SKM-1 treated with dmso at 0.1 percent for 144 hours (cell line): ENCODE measurements around the gene POT1.

ENCODE experiments used
- DNase-seq: peaks from one replicate; lab custom pipeline; 2025; ENCODE audit not compliant: unreplicated experiment; lab: John Stamatoyannopoulos, UW

POT1 gene

DNA sequence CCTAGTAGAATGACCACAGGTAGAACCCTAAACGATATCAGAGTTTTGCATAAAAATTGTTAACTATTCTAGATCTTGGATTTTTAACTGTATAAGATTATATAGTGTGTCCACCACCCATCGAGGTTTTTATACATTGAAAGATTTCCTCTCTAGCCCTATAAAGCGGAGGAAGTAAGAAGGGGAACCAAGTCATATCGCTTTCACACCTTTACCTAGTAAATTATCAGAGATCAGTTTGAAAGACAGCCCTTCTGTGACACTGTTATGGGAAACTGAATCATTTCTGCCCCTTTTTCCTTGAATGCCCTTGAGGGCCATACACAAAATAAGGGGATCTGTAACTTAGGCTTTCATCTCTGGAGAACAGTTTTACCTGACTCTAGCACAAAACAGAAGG lies 155.7 kb downstream of the POT1 start:
- DNase-seq = no peak

DNA sequence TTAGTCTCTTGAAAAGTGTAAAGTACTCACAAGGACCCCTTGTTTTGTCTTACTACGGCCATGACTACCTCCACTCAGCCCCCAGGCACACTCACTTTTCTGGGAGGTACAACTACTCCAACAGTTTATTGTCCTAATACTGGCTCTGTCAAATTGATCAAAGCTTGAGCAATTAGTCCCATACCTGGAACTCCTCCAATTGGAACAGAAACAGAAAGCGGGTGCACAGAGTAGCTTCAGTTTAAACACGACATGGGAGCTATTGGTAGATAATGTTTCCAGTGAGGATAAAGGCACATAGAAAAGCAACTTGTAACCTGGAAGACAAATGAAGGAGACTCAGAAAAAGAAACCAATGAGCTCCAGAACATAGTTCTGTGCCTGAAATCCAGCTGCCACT lies 156.3 kb downstream of the POT1 start:
- no peak for DNase-seq
